Measurements from ENCODE around the gene DNAJC24. TPM values are rescaled to one million over a fixed set of nuclear protein-coding genes. Genes with fewer than 3 reads are reported as not detected.

The DNAJC24 gene
- polyA plus RNA-seq, 1 donor from 2014 or later, result 47.3 TPM

GRCh38 chr11:31397239-31397834 is 27.7 kb downstream of the DNAJC24 start:
- Histone ChIP-seq H3K36me3 (ENCODE audit: insufficient read depth, low read length) (no peaks in the 10 kb centered on the region), H3K9me2 (ENCODE audit: insufficient read depth, low read length) (no peaks in the 10 kb centered on the region), H2AFZ (ENCODE audit: low read depth, low read length) (no peak overlapping the region), H3K27ac (ENCODE audit: low read length) (no peak overlapping the region), H3F3A (ENCODE audit: insufficient read depth, low read length, poor library complexity, severe bottlenecking) (no peaks in the 10 kb centered on the region), H3K4me3 (ENCODE audit: low read length) (no peak overlapping the region), H3K9me3 (ENCODE audit: low read length) (peaks cover 5% of the 10 kb centered on the region), H3K27me3 (ENCODE audit: insufficient read depth, low read depth, low read length) (no peaks in the 10 kb centered on the region), H4K20me1 (ENCODE audit: insufficient read depth) (no peaks in the 10 kb centered on the region), H3K79me2 (replicated peaks; ENCODE audit: insufficient read depth, low read length) (no peaks in the 10 kb centered on the region), H3K4me2 (ENCODE audit: low read length) (no peak overlapping the region), H3K9ac (ENCODE audit: low read length) (no peak overlapping the region)
- peak; percentile 86 for TF ChIP-seq RAD21 (conservative IDR thresholded peaks at IDR 0.05)
- no peak for TF ChIP-seq EP300 (conservative IDR thresholded peaks at IDR 0.05; ENCODE audit: poor library complexity, severe bottlenecking)
- TF ChIP-seq SMC3 (conservative IDR thresholded peaks at IDR 0.05; ENCODE audit: poor library complexity), result peak; percentile 85
- peak; percentile 81 for TF ChIP-seq CTCF (IDR thresholded peaks at IDR 0.05; ENCODE audit: poor library complexity, severe bottlenecking)

- Histone ChIP-seq H3K27ac (ENCODE audit: low read length) (no peak overlapping the region), H3K36me3 (ENCODE audit: insufficient read depth, low read length) (no peaks in the 10 kb centered on the region), H3K9me2 (ENCODE audit: insufficient read depth, low read length) (no peaks in the 10 kb centered on the region), H3F3A (ENCODE audit: insufficient read depth, low read length, poor library complexity, severe bottlenecking) (no peaks in the 10 kb centered on the region), H3K9ac (ENCODE audit: low read length) (no peak overlapping the region), H2AFZ (ENCODE audit: low read depth, low read length) (no peak overlapping the region), H3K4me3 (ENCODE audit: low read length) (no peak overlapping the region), H3K27me3 (ENCODE audit: insufficient read depth, low read depth, low read length) (no peaks in the 10 kb centered on the region), H4K20me1 (ENCODE audit: insufficient read depth) (no peaks in the 10 kb centered on the region), H3K4me2 (ENCODE audit: low read length) (no peak overlapping the region), H3K9me3 (ENCODE audit: low read length) (no peaks in the 10 kb centered on the region), H3K79me2 (replicated peaks; ENCODE audit: insufficient read depth, low read length) (no peaks in the 10 kb centered on the region)
- TF ChIP-seq REST (IDR thresholded peaks at IDR 0.05; ENCODE audit: borderline replicate concordance) (no peak), EZH2 (IDR thresholded peaks at IDR 0.05; ENCODE audit: borderline replicate concordance, insufficient read depth, low read length, poor library complexity, severe bottlenecking) (no peak), TAF1 (IDR thresholded peaks at IDR 0.05; ENCODE audit: low read depth) (no peak), EP300 (conservative IDR thresholded peaks at IDR 0.05; ENCODE audit: poor library complexity, severe bottlenecking) (no peak), MXI1 (conservative IDR thresholded peaks at IDR 0.05; ENCODE audit: poor library complexity, severe bottlenecking) (no peak), SMC3 (conservative IDR thresholded peaks at IDR 0.05; ENCODE audit: poor library complexity) (no peak), CTCF (IDR thresholded peaks at IDR 0.05; ENCODE audit: poor library complexity, severe bottlenecking) (no peak), RAD21 (conservative IDR thresholded peaks at IDR 0.05) (no peak), POLR2AphosphoS5 (IDR thresholded peaks at IDR 0.05) (no peak)
These were observed 35.0 kb downstream of the DNAJC24 start for GRCh38 chr11:31404614-31405013.
